ENCODE results near the gene LRRC51.
"Not testable (repeated sequence)": the region's sequence is repeated elsewhere in the genome, so short reads cannot be mapped to it uniquely, and the experiment has no call there.

The LRRC51 gene

GRCh38 chr11:72127923-72128322 is 47.3 kb downstream of the LRRC51 start:
- Histone ChIP-seq H2AK5ac (ENCODE audit: low read length) (no peak overlapping the region), H3K23ac (ENCODE audit: low read length) (no peak overlapping the region), H3K4me3 (ENCODE audit: low read depth, low read length) (no peak overlapping the region), H3K4me2 (ENCODE audit: low read length) (no peak overlapping the region), H3K27ac (ENCODE audit: low read depth, low read length) (no peak overlapping the region), H3K36me3 (ENCODE audit: control insufficient read depth in 1 of 2, insufficient read depth in 2 of 2, low read length in 2 of 2) (no peaks in the 10 kb centered on the region), H3K79me2 (ENCODE audit: control insufficient read depth, insufficient read depth, low read length, poor library complexity) (no peaks in the 10 kb centered on the region), H3K27me3 (ENCODE audit: insufficient read depth, low read length) (no peaks in the 10 kb centered on the region), H2AFZ (ENCODE audit: insufficient read depth, low read length, poor library complexity) (no peak overlapping the region), H3K4me1 (ENCODE audit: control insufficient read depth in 1 of 2, insufficient read depth in 2 of 2, low read length in 2 of 2) (peaks cover 0 to 2% of the 10 kb centered on the region in 2 experiments), H3K9me3 (ENCODE audit: insufficient read depth, low read depth, low read length) (peaks cover 11% of the 10 kb centered on the region), H4K91ac (ENCODE audit: low read depth, low read length) (no peak overlapping the region), H4K12ac (ENCODE audit: low read depth, low read length) (no peak overlapping the region), H3K14ac (ENCODE audit: low read length) (no peak overlapping the region), H3K18ac (ENCODE audit: low read length) (no peak overlapping the region), H4K8ac (ENCODE audit: low read depth, low read length) (no peak overlapping the region), H3K9ac (ENCODE audit: low read length) (no peak overlapping the region), H3K4ac (ENCODE audit: low read depth, low read length) (no peak overlapping the region), H2BK12ac (ENCODE audit: low read length) (no peak overlapping the region), H2BK120ac (ENCODE audit: insufficient read depth, low read length, poor library complexity) (no peak overlapping the region), H3K79me1 (ENCODE audit: low read length) (no peaks in the 10 kb centered on the region), H2BK5ac (ENCODE audit: low read depth, low read length, poor library complexity) (no peak overlapping the region)
- WGBS (ENCODE audit: extremely low coverage, insufficient coverage, insufficient read length) = no CpG with 5 or more reads among the region's 2 CpGs
- DNase-seq = no peak

GRCh38 chr11:72129381-72129780 is 48.7 kb downstream of the LRRC51 start:
- no peak for DNase-seq
- H2BK12ac ChIP-seq (ENCODE audit: low read length) = no peak overlapping the region
- no peak overlapping the region for H3K4ac ChIP-seq (ENCODE audit: low read depth, low read length)
- H3K79me1 ChIP-seq (ENCODE audit: low read length) = no peaks in the 10 kb centered on the region
- H2AFZ ChIP-seq (ENCODE audit: insufficient read depth, low read length, poor library complexity) = no peak overlapping the region
- no peak overlapping the region for H3K4me3 ChIP-seq (ENCODE audit: low read depth, low read length)
- peaks cover 6% of the 10 kb centered on the region for H3K9me3 ChIP-seq (ENCODE audit: insufficient read depth, low read depth, low read length)
- no peak overlapping the region for H3K4me2 ChIP-seq (ENCODE audit: low read length)
- no peak overlapping the region for H2BK5ac ChIP-seq (ENCODE audit: low read depth, low read length, poor library complexity)
- H3K23ac ChIP-seq (ENCODE audit: low read length) = no peak overlapping the region
- WGBS (ENCODE audit: extremely low coverage, insufficient coverage, insufficient read length) = no CpG with 5 or more reads among the region's 3 CpGs
- H4K91ac ChIP-seq (ENCODE audit: low read depth, low read length) = no peak overlapping the region
- H3K36me3 ChIP-seq (ENCODE audit: control insufficient read depth in 1 of 2, insufficient read depth in 2 of 2, low read length in 2 of 2) = no peaks in the 10 kb centered on the region
- no peaks in the 10 kb centered on the region for H3K27me3 ChIP-seq (ENCODE audit: insufficient read depth, low read length)
- H3K4me1 ChIP-seq (ENCODE audit: control insufficient read depth in 1 of 2, insufficient read depth in 2 of 2, low read length in 2 of 2) = no peaks in the 10 kb centered on the region
- H4K12ac ChIP-seq (ENCODE audit: low read depth, low read length) = no peak overlapping the region
- no peak overlapping the region for H3K14ac ChIP-seq (ENCODE audit: low read length)
- H3K27ac ChIP-seq (ENCODE audit: low read depth, low read length) = no peak overlapping the region
- no peak overlapping the region for H3K18ac ChIP-seq (ENCODE audit: low read length)
- H4K8ac ChIP-seq (ENCODE audit: low read depth, low read length) = no peak overlapping the region
- H3K9ac ChIP-seq (ENCODE audit: low read length) = no peak overlapping the region
- no peak overlapping the region for H2BK120ac ChIP-seq (ENCODE audit: insufficient read depth, low read length, poor library complexity)
- no peak overlapping the region for H2AK5ac ChIP-seq (ENCODE audit: low read length)
- H3K79me2 ChIP-seq (ENCODE audit: control insufficient read depth, insufficient read depth, low read length, poor library complexity) = no peaks in the 10 kb centered on the region

DNA sequence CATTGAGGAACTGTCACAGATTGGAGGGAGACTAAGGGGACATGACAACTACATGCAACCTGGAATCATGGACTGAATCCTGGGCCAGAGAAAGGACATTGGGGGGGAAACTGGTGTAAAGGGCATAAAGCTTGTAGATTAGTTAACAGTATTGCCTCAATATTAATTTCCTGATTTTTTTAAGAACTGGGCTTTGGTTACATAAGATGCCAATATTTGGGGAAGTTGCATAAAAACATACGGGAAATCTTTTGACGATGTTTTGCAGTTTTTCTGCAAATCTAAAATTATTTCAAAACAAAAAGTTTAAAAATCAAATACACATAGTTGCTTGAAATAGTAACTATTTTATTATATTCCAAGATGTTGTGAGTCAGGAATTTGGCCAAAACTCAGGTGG is 52.0 kb downstream of the LRRC51 start:
- no peak overlapping the region for H3K4me3 ChIP-seq (ENCODE audit: low read depth, low read length)
- no peak overlapping the region for H3K23ac ChIP-seq (ENCODE audit: low read length)
- H3K9ac ChIP-seq (ENCODE audit: low read length) = no peak overlapping the region
- no peaks in the 10 kb centered on the region for H3K79me2 ChIP-seq (ENCODE audit: control insufficient read depth, insufficient read depth, low read length, poor library complexity)
- no peak overlapping the region for H2BK120ac ChIP-seq (ENCODE audit: insufficient read depth, low read length, poor library complexity)
- H4K8ac ChIP-seq (ENCODE audit: low read depth, low read length) = no peak overlapping the region
- no peak overlapping the region for H2BK12ac ChIP-seq (ENCODE audit: low read length)
- H2AFZ ChIP-seq (ENCODE audit: insufficient read depth, low read length, poor library complexity) = no peak overlapping the region
- H2BK5ac ChIP-seq (ENCODE audit: low read depth, low read length, poor library complexity) = no peak overlapping the region
- no peak overlapping the region for H2AK5ac ChIP-seq (ENCODE audit: low read length)
- no peak overlapping the region for H3K4me2 ChIP-seq (ENCODE audit: low read length)
- H3K27me3 ChIP-seq (ENCODE audit: insufficient read depth, low read length) = no peaks in the 10 kb centered on the region
- no peak overlapping the region for H3K4ac ChIP-seq (ENCODE audit: low read depth, low read length)
- no peaks in the 10 kb centered on the region for H3K79me1 ChIP-seq (ENCODE audit: low read length)
- no peaks in the 10 kb centered on the region for H3K36me3 ChIP-seq (ENCODE audit: control insufficient read depth in 1 of 2, insufficient read depth in 2 of 2, low read length in 2 of 2)
- no CpG with 5 or more reads among the region's 2 CpGs for WGBS (ENCODE audit: extremely low coverage, insufficient coverage, insufficient read length)
- no peak for DNase-seq
- peaks cover 8% of the 10 kb centered on the region for H3K9me3 ChIP-seq (ENCODE audit: insufficient read depth, low read depth, low read length)
- H4K12ac ChIP-seq (ENCODE audit: low read depth, low read length) = no peak overlapping the region
- H3K27ac ChIP-seq (ENCODE audit: low read depth, low read length) = no peak overlapping the region
- no peak overlapping the region for H3K18ac ChIP-seq (ENCODE audit: low read length)
- no peak overlapping the region for H3K14ac ChIP-seq (ENCODE audit: low read length)
- no peaks in the 10 kb centered on the region for H3K4me1 ChIP-seq (ENCODE audit: control insufficient read depth in 1 of 2, insufficient read depth in 2 of 2, low read length in 2 of 2)
- no peak overlapping the region for H4K91ac ChIP-seq (ENCODE audit: low read depth, low read length)

- H3K4me1 ChIP-seq (ENCODE audit: control insufficient read depth in 1 of 2, insufficient read depth in 2 of 2, low read length in 2 of 2); H4K8ac ChIP-seq (ENCODE audit: low read depth, low read length); H2BK5ac ChIP-seq (ENCODE audit: low read depth, low read length, poor library complexity): not testable (repeated sequence)
Observed at GRCh38 chr11:72135473-72135872, 54.8 kb downstream of the LRRC51 start, which contains the start of gene FOLR3. FOLR3 (plus strand) TSS chr11:72135725; CDS start chr11:72135953, 228 bp downstream.

More at GRCh38 chr11:72135473-72135872, 54.8 kb downstream of the LRRC51 start, which contains the start of gene FOLR3:
- H3K79me1 ChIP-seq (ENCODE audit: low read length); H2AK5ac ChIP-seq (ENCODE audit: low read length); H4K12ac ChIP-seq (ENCODE audit: low read depth, low read length); H3K4ac ChIP-seq (ENCODE audit: low read depth, low read length); H2AFZ ChIP-seq (ENCODE audit: insufficient read depth, low read length, poor library complexity); H3K4me3 ChIP-seq (ENCODE audit: low read depth, low read length); DNase-seq; H4K91ac ChIP-seq (ENCODE audit: low read depth, low read length); H3K27me3 ChIP-seq (ENCODE audit: insufficient read depth, low read length); H3K27ac ChIP-seq (ENCODE audit: low read depth, low read length); H3K4me2 ChIP-seq (ENCODE audit: low read length); H3K18ac ChIP-seq (ENCODE audit: low read length); H2BK12ac ChIP-seq (ENCODE audit: low read length); H3K9ac ChIP-seq (ENCODE audit: low read length); H3K79me2 ChIP-seq (ENCODE audit: control insufficient read depth, insufficient read depth, low read length, poor library complexity); H3K14ac ChIP-seq (ENCODE audit: low read length); H3K9me3 ChIP-seq (ENCODE audit: insufficient read depth, low read depth, low read length); H3K36me3 ChIP-seq (ENCODE audit: control insufficient read depth in 1 of 2, insufficient read depth in 2 of 2, low read length in 2 of 2); H2BK120ac ChIP-seq (ENCODE audit: insufficient read depth, low read length, poor library complexity); H3K23ac ChIP-seq (ENCODE audit: low read length): not testable (repeated sequence)
- no CpG with 5 or more reads among the region's 4 CpGs for WGBS (ENCODE audit: extremely low coverage, insufficient coverage, insufficient read length)
